Left lobe of liver (tissue), 2 donors: ENCODE results near the gene SLC41A1. TPM values are rescaled to one million over a fixed set of nuclear protein-coding genes. Genes with fewer than 3 reads are reported as not detected.
"Not testable (repeated sequence)": the region's sequence is repeated elsewhere in the genome, so short reads cannot be mapped to it uniquely, and the experiment has no call there.

ENCODE experiments used
- ATAC-seq: fragments of 200-7000 bp; cut with Tn5 transposase; one replicate; pipeline ENCODE4 v1.9.1; 2020; ENCODE audit warnings: mild to moderate bottlenecking, moderate library complexity
- DNase-seq: peaks from one replicate; pipeline ENCODE4 v3.0.0-alpha.2; 2020; ENCODE audit warnings: low spot score
- total RNA-seq: library from RNA; stranded (reverse); gene quantifications from one replicate; pipeline ENCODE4 v1.2.1, GENCODE V29; 2021
- donor health status: DM: no; HTN: no; CAD: no; lungs with moderate emphysema.
- donor health status: DM: no; HTN: yes; CAD: no.

The SLC41A1 gene
- 4.5 TPM for total RNA-seq

DNA sequence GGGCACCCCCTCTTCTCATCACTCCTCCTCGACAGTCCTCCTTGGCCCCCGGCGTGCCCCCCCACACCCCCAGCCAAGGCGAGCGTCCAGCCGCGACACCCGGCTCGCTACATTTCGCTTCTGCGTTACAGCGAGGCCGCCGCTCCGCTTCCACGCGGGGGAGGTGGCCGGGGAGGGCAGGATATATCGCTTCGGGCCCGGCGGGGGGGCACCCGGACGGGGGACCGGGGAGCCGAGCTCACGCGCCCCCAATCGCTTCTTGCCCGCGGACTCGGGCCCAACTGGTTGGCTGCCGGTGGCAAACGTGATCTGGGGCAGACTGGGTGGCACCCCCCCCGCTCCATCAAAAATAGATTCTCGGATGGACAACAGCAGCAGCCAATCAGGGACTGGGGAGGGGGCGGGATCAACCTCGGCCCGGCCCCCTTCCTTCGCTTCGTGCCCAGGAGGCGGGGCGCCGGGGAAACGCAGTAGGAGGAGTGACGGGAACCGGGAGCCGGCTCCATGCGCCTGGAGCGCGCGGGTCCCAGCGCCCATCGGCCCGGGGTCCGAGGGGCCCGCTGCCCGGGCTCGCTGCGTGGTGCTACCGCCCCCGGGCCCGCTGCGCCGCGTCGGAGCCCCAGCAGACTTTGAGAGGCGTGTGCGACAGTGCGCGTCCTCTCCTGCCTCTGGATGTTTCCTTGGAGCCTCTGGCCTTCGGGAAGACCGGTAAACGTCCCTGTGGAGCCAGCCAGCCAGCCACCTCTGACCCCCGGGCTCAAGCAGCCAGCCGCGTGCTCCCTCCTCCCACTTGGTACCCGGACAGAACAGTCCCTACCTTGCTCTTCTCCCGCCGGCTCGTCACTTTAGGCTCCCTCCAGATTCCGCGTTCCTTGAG is at the start of gene SLC41A1:
SLC41A1 (minus strand) TSS at position 321 of the 877 bp plus-strand sequence. CDS start 2,757 bp downstream, outside the sequence.
- DNase-seq: peak; percentile 95
- ATAC-seq: peak; percentile 97

DNA sequence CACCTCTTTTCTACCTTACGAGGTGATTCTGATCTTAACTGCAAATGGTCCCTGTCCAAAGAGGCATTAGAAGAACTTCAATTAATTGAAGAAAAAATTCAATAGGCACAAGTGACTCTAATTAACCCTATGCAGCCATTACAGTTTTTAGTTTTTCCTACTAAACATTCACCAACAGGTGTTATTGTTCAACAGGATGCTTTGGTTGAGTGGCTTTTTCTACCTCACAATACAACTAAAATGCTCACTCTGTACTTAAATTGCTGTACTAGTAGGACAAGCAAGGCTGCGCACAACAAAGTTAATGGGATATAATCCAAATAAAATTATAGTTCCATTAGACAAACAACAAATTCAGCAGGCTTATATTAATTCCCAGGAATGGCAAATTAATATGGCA is 48.5 kb upstream of the SLC41A1 start:
- DNase-seq: no peak
- no peak for ATAC-seq

DNA sequence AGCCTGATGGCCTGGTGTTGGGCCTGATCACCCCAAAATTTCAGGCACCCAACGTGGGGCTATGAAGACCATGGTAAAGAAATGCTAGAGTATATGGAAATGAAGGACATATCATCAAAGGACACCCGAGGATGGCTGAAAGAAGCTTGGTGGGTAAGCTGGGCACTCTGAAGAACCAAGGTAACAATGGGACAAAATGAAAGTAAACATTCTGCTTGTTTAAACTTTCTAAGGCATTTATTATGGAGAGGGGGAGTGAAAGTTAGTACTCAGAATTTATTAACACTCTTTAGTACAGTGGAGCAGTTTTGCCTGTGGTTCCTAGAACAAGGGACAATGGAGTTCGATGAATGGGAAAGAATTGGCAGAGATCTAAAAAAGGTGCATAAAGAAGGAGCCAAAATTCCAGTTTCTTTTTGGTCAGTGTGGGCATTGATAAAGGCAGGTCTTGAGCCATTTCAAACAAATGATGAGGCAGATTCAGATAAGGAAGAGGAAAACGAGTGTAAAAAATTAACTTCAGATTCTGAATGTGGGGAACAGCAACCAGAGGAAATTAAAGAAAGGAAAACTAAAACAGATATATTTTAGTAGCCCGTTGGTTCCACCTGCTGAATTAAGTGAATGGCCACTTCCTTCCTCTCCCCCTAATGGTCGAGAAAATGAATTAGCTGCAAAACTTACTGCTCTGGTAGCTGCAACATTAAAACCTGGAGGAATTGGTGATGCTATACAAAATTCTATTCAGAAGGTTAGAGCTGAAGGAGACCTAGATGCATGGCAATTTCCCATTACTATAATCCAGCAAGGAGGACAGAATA is 45.4 kb upstream of the SLC41A1 start:
- DNase-seq: no peak
- peak; percentile 45 for ATAC-seq

DNA sequence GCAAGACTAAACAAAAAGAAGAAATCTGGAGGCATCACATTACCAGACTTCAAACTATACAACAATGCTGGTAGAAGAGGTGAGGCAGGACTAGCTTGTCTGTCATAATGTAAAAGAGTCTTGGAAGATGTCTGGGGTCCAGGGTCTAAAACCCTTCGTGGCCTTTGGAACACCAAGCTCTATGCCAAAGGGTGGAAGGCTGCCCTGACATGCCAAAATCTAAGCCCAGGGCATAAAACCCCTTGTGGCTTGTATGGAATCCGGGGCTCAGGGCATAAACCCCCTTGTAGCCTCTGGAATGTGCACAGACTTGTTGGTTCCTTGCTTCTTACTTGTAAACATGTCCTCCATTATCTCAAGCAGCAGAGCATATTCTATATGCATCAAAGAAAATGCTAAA is 44.5 kb upstream of the SLC41A1 start:
- not testable (repeated sequence) for DNase-seq, ATAC-seq

DNA sequence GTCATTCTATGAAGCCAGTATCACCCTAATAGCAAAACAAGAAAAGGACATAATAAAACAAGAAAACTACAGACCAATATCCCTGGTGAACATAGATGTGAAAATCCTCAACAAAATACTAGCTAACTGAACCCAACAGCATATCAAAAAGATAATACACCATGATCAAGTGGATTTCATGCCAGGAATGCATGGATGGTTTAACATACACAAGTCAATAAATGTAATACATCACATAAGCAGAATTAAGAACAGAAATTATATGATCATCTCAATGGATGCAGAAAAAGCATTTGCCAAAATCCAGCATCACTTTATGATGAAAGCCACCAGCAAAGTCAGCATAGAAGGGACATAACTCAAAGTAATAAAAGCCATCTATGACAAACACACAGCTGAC is 43.4 kb upstream of the SLC41A1 start:
- no peak for DNase-seq
- ATAC-seq: no peak

DNA sequence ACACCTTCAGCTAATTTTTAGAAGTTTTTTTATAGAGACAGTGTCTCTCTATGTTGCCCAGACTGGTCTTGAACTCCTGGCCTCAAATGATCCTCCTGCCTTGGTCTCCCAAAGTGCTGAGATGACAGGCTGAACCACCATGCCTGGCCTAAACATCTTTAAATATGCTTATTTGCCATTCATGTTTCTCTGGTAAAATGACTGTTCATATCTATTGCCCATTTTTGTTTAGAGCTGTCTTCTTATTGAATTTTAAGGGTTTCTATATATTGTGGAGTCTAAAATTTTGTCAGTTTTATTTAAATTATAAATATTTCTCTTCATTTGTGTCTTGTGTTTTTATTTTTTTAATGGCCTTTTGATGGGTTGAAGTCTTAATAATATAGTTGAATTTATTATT is 40.0 kb upstream of the SLC41A1 start:
- no peak for DNase-seq
- ATAC-seq: no peak

DNA sequence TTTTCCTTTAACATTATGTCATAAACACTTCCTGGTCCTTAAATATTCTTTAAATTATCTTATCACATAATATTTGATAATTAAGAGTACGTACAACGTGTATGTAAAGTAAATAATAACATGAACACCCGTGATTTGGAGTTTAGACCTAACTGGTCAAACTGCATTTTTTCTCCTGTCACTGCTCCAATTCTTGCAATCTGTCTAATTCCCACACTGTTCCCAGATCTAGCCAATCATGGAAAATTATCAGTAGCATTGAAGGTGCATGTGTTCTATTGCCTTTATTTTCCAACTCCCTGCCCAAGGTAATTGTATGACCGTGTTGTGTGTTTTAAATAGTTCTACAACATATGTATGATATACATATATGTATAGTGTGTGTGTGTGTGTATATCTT is 39.0 kb upstream of the SLC41A1 start:
- ATAC-seq (no peak), DNase-seq (no peak)

DNA sequence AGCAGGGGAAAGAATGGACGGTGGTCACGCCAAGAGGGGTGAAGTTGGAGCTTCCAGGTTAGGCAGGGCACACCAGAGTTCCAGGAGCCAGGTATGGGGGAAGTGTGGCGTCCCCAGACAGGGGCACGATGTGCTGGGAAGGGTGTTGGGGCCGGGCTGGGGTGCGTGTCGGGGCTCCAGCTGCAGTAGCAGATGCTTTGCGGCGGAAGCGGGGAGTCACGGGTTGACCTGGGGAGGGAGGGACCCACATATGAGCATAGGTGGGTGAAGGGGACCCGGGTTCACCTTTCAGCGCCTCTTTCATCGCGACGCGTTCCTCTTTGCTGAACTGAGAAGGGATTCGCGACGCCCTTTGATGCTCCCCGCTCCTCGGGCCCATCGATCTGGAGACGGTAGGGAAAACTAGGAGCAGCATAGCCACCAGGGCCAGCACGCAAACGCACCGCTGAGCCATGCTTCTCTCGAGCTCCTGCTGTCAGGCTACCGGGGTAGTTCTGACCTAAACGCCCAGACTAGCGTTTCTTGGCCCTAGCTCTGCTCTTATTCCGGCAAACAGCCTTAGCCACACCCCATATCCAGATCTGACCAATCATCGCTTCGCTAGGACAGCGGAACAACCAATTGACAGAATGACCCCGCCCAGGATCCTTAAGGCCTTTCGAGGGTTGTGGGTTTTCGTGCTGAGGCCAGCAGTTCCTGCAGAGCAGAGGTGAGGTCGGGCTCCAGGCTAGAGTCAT is 36.8 kb upstream of the SLC41A1 start, which contains the start of gene PM20D1:
PM20D1 (minus strand) TSS at position 514 of the 737 bp plus-strand sequence; CDS start at position 454, 60 bp downstream.
- ATAC-seq: peak; percentile 82
- peak; percentile 60 for DNase-seq

DNA sequence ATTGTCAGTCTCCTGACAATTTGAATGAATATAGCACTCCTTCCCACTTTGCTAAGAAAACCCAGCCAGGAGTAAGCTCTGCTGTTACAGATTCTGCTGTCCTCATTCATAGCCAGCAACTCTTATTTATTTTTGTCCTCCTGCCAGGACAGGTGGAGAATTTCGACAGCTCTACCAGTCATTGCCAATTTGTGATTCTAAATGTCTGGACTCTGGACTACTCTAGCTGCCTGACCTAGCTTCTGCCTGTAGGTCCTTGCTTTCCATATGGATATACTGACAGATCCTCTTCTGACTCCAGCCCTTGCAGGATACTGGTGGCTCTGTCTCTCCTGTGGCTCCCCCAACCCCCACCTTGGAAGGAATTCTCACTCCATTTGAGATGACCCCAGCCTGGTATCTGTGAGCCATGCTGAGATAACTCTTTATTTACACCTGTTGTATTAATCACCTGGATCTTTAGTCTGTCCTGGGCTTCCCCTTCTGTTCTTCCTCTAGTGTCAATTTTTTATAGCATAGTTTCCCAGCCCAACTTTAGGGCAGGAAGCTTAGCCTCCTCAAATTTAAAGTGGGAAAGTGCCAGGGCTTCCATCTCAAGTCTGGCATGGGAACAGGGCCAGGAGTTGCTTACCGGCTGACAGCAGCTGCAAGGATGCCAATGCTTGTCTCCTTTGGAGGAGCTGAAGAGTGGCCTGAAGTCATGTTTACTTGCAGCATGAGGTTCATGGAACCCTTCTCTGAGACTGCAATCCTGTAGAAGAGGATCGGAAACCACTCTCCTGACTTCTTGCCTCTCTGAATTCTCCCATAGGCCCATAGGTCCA is 30.2 kb upstream of the SLC41A1 start:
- DNase-seq (peak; percentile 66), ATAC-seq (peak; percentile 95)

DNA sequence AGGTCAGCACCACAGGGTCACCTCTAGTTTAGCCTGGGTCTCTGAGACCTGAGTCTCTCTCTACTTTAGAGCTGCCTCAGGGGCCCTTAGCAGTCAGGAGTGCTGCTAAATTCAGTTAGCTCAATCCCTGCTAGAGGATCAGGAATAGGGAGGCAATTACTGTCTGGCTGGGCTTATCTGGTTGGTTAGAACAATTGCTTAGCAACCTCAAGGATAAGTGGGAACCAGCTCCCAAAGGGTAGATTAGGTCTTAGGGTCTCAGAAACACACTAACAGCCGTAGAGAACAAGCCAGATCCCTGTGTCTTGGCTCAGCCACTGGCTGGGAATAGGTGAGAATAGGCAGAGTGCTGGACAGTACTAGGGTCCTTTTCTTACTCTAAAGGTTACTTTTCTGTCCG is 29.2 kb upstream of the SLC41A1 start:
- DNase-seq (no peak), ATAC-seq (no peak)

DNA sequence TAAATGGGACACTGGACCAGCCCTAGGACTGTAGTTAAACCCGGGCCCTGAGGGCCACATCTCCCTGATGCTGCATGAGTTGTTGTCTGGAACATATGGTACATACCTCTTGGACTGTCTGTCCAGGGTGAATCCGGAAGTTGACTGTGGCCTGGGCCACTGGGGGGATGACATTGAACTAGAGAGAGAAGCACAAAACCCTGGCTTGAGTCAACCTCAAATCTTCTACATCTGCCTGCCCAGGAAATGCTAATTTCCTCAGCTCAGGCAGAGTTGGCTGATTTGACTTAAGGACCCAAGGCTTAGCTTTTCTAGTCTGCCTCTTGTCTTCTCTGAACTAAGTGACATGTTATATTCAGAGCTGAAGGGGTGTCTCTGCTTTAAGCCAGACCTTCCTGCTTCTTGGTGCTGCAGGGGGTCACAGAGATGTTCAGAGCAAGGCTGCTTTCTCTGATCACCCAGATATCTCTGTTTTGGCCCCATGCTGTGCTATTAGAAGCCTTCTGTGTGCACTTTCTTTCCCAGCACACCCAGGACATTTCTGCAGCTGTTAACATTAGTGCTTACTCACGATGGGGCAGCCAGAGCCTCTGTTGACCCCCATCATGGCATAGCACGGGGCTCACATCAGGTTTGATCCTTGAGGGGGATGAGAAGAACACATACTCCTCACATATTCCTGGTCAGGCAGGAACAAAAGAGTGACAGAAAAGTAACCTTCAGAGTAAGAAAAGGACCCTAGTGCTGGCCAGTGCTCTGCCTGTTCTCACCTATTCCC is 27.3 kb upstream of the SLC41A1 start:
- DNase-seq (no peak), ATAC-seq (no peak)

DNA sequence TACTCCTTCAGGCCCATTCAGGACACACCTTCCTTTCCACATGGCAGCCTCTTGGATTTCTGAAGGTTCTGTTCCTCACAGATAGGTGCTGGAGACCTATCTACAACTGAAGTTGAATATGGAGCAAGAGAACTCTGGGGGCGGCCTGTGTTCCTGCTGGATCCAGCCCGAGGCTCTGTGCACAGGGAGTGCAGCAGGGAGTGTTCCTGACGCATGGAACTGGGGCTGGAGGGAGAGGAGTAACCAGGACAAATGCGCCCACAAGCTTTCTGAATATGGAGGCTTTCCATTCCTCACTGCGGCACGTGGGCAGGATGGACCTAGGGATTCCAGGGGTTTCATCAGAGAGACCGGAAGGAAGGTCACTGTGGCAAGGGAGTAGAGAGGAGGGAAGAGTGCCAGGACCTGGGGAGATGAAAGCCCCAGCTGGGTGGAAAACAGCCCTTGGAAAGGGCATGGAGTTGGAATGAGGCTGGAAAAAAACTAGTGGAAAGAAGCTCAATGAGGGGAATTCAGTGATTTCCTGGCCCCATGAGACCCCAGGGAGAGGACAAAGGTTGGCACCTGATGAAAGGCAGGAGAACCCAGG is 24.5 kb upstream of the SLC41A1 start:
- no peak for DNase-seq
- ATAC-seq: no peak

DNA sequence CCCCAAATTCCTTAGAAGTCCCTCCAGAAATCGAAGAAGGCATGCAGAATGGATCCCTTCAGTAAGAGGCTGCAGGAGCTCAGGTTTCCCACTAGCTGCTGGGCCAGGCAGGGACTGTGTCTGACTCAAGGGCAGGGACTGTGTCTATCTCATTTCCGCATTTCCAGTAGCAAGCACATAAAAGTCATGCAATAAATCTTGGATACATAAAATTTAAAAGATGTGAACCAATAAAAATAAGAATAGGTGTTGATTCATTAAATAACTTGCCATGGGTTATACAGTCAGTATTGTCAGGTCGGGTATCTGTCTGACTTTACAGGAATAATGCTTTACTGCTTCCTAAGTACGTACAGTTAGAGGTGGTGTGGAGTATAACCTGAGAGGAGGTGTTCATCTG is 21.8 kb upstream of the SLC41A1 start:
- DNase-seq (no peak), ATAC-seq (no peak)

DNA sequence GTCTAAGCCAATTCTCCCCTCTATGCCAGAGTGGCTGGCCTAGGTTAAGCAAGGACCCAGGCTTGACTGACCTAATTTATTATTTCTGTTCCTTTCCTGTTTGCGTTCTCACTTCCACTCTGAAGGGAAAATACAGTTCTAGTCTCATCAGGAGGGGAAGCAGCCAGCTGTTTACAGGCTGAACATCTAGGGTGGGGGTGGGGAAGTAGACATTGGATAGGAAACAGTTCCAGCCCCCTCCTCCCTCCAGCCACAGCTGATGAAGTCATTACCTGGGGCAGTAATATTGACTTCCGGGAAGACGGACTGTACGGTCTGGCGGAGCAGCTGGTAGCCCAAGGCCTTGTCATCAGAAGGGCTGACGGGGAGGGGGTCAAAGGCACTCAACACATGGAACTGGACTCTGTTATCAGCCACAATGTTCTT is 19.3 kb upstream of the SLC41A1 start:
- peak; percentile 40 for ATAC-seq
- DNase-seq: no peak

DNA sequence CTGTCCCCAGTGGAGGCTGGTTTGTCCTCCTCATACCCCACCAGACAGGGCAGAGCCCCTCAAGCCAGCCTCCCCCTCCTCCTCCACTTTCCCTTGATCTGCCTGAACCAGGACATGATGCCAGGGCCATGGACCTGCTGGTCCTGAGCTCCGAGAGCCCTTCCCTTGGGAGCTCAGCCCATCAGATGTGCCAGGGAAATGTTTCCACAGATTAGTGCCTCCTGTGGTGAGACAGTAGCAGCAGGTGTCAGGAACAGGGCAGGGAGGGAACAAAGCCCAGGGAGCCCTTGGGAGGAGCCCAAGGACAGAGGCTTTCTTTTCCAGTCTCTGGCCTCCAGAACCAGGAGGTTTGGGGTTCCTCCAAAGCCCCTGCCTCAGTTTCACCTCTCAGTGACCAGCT is 14.6 kb upstream of the SLC41A1 start:
- peak; percentile 17 for ATAC-seq

DNA sequence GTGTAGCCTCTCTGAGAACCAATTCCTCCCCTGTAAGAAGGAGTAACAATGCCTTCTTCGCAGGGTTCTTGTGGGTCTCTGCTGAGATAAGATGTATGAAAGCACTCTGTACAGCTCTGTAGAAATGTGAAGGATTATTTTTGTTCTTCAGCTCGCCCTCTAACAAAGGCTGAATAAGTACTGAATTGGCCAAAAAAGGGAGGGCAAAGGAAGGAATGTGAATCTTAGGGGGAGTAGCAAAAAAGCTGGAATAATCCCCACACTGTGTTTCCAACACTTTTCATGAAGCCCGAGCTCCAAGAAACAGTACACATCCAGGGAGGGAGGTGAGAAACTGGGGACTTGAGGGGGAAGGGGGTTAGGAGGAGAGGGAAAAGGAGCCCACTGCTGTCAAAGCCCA is 14.0 kb upstream of the SLC41A1 start:
- no peak for ATAC-seq
- DNase-seq: no peak

More for the DNA sequence above, 14.6 kb upstream of the SLC41A1 start:
- DNase-seq: no peak

DNA sequence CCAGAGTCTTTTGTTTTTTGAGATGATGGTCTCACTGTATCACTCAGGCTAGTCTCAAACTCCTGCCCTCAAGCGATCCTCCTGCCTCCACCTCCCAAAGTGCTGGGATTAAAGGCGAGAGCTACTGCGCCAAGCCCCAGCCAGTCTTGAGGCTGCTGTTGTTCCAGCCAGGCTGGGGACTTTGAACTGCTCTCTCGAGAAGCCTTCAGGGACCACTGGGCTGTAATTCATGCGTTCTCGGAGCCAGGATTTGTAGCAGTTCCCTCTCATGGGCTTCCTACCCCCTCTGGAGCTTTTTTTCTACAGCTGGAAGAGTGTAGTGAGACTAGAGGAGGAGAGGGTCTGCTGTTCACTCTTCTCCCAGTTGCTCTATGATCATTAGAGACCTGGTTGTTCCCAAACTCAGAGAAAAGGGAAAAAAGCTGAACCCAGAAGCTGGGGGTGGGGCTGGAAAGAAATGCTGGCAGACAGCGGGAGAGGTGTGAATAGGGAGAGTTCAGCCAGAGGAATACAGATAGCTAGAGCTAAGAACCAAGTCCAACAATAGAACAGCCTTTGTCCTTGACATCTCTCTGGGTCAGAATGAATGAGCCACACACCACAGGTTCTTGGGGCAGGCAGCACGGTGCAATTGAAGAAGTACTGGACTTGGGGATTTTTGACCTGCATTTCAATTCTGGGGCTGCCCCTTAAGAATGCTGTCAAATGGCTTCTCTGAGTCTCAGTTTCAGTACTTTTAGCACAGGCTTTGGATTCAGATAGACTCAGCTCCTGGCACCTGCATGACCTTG is 13.2 kb upstream of the SLC41A1 start:
- ATAC-seq (peak; percentile 82), DNase-seq (no peak)

DNA sequence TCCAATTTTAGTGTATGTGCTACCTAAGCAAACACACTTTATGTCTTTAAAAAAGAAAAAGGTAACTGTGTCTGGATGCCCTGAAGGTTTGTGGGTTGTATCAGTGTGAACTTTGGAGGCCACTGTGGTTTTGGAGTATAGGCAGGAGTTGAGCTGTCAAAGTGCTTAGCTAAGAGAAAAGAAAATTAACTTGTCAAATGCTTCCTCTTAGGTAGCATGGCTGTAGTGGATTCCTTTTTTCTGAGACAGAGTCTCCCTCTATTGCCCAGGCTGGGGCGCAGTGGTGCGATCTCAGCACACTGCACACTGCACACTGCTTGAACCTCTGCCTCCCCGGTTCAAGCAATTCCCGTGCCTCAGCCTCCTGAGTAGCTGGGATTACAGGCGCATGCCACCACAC is 11.2 kb upstream of the SLC41A1 start:
- ATAC-seq: no peak
- no peak for DNase-seq
